GM21526 (cell line): ENCODE results near the gene TMEM80.
A peak's percentile ranks its signal among the peaks of the same experiment; 100 is the strongest.
"Not testable (repeated sequence)": the region's sequence is repeated elsewhere in the genome, so short reads cannot be mapped to it uniquely, and the experiment has no call there.

Experiments used
- ATAC-seq: cut with Tn5 transposase; IDR thresholded peaks from one replicate; pipeline ENCODE4 v1.9.1; 2021; ENCODE audit warnings: moderate library complexity; ENCODE audit not compliant: unreplicated experiment, low FRiP score

Gene TMEM80

GRCh38 chr11:695538-696248, at the start of gene TMEM80:
Gene TMEM80, plus strand, starts transcription at chr11:695816. Its CDS starts 12 bp downstream, at chr11:695828.
- ATAC-seq = peak; percentile 63

DNA sequence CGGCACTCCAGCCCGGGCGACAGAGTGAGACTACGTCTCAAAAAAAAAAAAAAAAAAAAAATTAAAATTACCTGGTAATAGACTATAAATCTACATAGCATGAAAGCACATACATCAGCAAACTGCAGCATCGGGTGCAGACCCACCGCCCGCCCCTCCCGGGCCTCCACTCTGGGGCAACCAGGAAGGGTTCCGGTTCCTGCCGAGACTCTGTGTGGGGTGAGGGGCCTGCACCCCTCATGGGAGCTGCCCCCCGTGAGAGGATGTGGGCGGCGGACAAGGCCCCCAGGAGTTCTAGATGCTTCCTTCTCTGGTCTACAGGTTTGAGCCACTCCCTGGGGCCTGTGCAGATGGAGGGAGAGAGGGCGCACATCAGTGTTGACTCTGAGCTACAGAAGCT, 49.4 kb upstream of the TMEM80 start:
- no peak for ATAC-seq

DNA sequence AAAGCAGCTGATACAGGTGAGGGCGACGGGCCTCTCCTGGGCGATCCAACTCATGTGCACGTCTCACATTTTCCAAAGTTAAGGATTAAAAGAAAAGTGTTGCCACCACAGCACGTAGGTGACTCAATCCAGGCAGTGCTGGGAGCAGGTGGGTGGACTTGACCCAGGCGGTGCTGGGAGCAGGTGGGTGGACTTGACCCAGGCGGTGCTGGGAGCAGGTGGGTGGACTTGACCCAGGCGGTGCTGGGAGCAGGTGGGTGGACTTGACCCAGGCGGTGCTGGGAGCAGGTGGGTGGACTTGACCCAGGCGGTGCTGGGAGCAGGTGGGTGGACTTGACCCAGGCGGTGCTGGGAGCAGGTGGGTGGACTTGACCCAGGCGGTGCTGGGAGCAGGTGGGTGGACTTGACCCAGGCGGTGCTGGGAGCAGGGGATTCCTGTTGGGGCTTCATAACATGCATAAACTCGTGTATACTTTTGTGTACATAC, 47.9 kb upstream of the TMEM80 start:
- not testable (repeated sequence) for ATAC-seq

GRCh38 chr11:650482-650881, 45.1 kb upstream of the TMEM80 start:
- no peak for ATAC-seq

GRCh38 chr11:653136-653535, 42.5 kb upstream of the TMEM80 start:
- ATAC-seq = not testable (repeated sequence)

GRCh38 chr11:653837-654236, 41.8 kb upstream of the TMEM80 start:
- ATAC-seq = no peak

GRCh38 chr11:654444-654843, 41.2 kb upstream of the TMEM80 start:
- not testable (repeated sequence) for ATAC-seq

GRCh38 chr11:655036-655726, 40.4 kb upstream of the TMEM80 start:
- no peak for ATAC-seq

GRCh38 chr11:656426-656825, 39.2 kb upstream of the TMEM80 start:
- ATAC-seq = no peak

DNA sequence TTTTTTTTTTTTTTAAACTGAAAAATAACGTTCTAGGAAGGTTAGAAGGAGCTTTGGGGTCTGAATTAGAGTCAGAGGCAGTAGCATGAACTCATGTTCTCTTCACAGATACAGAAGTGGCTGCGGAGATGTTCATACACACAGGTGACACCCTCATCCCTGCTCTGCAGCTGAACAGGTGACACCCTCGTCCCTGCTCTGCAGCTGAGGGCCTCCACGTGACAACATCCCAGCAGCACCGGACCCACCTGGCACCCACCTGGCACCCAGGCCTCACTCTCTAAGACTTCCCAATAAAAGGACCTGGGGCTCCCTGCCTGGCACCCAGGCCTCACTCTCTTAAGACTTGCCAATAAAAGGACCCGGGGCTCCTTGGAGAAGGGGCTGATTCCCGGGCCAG, 38.8 kb upstream of the TMEM80 start:
- no peak for ATAC-seq

GRCh38 chr11:657691-658126, 37.9 kb upstream of the TMEM80 start:
- no peak for ATAC-seq

GRCh38 chr11:659532-660085, 36.0 kb upstream of the TMEM80 start:
- no peak for ATAC-seq

- no peak for ATAC-seq
Measured at GRCh38 chr11:660281-660680, 35.3 kb upstream of the TMEM80 start.

DNA sequence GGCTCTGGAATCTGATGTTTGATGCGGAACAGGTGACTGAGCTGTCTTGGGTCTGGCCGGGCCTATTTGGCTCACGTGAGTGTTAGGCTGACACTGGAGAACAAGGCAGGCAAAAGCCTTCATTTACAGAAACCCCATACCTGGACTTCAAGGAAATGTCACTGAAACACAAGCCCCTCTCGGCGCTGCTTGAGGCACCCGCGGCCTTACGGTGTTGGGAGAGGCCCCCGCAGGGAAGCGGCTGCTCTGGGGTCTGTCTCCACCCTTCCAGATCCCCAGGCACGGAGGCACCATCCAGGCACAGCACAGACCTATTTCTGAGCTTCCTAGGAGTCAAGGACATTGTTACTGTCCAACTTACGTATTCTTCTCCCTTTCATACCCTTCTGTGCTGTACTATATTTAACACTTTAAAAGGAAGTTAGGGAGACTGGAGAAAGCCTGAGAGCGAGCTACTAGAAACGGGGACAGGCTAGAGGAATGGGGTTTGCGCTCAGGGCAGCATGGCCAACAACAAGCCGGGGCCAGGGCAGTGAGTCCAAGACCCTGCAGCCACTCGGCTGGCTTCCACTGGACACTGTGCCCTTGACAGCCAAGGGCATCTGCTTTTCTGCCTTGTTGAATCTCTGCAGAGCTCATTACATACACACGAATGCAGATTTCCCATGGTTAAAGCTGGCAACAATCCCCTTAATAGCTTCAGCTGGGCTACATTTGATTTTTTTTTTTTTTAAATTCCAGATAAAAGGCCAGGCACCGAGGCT, 34.8 kb upstream of the TMEM80 start:
- no peak for ATAC-seq

GRCh38 chr11:662689-663274, 32.8 kb upstream of the TMEM80 start:
- ATAC-seq = no peak

DNA sequence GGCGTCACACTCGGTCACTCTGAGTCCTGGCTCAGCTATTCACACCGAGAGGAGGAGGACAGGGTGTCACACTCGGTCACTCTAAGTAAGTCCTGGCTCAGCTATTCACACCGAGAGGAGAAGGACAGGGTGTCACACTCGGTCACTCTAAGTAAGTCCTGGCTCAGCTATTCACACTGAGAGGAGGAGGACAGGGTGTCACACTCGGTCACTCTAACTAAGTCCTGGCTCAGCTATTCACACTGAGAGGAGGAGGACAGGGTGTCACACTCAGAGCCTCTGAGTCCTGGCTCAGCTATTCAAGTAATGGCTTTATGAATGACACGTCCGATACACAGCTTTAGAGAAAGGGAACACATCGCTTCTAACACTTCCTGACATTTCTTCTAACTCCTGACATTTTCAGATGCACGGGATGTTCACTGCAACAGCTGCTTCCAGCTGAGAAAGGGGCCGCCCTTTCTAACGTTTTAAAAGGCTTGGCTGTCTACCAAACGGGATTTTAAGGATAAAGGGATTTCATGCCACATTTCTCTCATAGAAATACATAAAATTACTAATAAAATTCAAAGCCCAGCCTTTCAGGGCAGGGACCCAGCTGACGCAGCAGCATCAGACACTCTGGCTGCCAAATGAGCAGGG, 30.4 kb upstream of the TMEM80 start:
- ATAC-seq = no peak

DNA sequence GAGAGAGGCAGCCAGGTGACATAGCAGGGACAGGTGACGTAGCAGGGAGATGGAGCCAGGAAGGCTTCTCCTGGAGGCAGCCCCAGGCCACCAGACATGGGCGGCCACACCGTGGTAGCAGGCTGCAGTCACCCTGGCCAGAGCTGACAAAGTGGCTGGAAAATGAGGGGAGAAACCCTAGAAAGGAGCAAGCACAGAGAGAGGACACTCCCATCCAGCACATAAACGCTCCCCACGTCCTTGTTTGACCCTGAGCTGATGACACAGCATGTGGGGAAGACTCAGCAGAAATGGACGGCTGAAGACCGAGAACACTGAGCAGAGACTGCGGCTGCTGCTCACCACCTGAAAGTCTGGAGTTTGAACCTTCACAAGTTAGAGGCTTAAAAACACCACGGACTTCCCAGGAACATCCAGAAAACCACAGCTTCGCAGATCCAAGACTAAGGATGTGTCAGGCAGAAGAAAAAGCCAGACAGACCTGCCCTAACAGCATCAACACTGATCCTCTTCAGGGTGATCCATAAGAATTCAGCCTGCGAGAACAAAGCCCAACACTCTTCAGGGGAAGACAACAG, 29.8 kb upstream of the TMEM80 start:
- no peak for ATAC-seq

- ATAC-seq = no peak
Measured at GRCh38 chr11:673866-674265, 21.8 kb upstream of the TMEM80 start.

DNA sequence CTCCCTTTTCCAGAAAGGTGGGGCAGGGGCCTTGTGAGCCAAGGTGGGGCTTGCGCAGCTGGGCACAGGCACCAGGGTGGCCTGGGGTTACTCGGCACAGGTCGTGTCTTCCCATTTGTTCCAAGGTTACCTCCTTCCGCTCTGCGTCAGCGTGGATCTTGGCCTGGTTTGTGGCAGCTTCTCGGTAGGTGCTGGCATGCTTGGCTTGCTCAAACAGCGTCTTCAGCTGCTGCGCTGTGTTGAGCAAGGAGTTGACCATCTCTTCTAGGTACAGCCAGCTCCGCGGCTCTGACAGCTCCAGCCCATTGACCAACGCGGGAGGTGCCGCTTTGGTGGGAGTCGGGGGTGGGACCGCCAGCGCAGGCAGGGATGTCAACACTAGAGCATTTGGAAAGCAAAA, 21.2 kb upstream of the TMEM80 start:
- ATAC-seq = no peak

DNA sequence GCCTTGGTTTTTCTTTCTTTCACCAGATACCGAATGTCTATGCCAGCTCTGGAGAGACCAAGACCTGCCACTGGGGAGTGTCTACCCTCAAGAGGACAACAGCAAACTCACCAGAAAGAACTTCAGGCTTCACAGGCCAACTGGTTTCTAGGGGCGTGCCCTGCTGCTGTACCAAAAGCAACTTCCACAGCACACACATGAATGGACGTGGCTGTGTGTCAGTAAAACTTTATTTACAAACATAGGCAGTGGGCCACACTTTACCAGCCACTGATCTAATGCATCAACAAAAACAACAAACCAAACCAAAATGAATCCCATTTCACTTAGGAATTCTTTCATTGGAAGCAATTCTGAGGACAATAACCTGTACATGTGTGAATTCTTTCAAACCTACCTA, 17.3 kb upstream of the TMEM80 start:
- no peak for ATAC-seq
